DOHH2 (cell line): ENCODE measurements around the gene ABCB8.

Source experiments
- H3F3A ChIP-seq: fragments of 200-600 bp; sonication (generic), shearing (Covaris generic); 2 replicates; pipeline ENCODE4 v1.6.0; 2016; ENCODE audit warnings: antibody characterized with exemption, mild to moderate bottlenecking; ENCODE audit not compliant: control insufficient read depth, insufficient read depth
- H3K27ac ChIP-seq: fragments of 200-600 bp; sonication (generic); 2 replicates; pipeline ENCODE4 v1.5.1; 2014; ENCODE audit warnings: low read depth, mild to moderate bottlenecking, low read length, moderate library complexity
- H3K27me3 ChIP-seq: fragments of 200-600 bp; sonication (generic); 2 replicates; pipeline ENCODE4 v1.6.1; 2014; ENCODE audit warnings: mild to moderate bottlenecking, low read length, mixed read lengths; ENCODE audit not compliant: control insufficient read depth
- H3K36me3 ChIP-seq: fragments of 200-600 bp; sonication (generic); 2 replicates; pipeline ENCODE4 v1.6.1; 2014; ENCODE audit warnings: mild to moderate bottlenecking, low read length, moderate library complexity, mixed read lengths; ENCODE audit not compliant: control insufficient read depth
- H3K4me1 ChIP-seq: fragments of 200-600 bp; sonication (generic); 2 replicates; pipeline ENCODE4 v1.6.1; 2014; ENCODE audit warnings: mild to moderate bottlenecking, low read length, mixed read lengths; ENCODE audit not compliant: control insufficient read depth
- H3K4me2 ChIP-seq: fragments of 200-600 bp; sonication (generic); 2 replicates; pipeline ENCODE4 v1.6.0; 2014; ENCODE audit warnings: mild to moderate bottlenecking, low read length, moderate library complexity
- H3K4me3 ChIP-seq: fragments of 200-600 bp; sonication (generic); 2 replicates; pipeline ENCODE4 v1.5.1; 2014; ENCODE audit warnings: mild to moderate bottlenecking, low read length, mixed read lengths
- H3K79me2 ChIP-seq: fragments of 200-600 bp; sonication (generic); 2 replicates; pipeline ENCODE4 v1.6.1; 2014; ENCODE audit warnings: mild to moderate bottlenecking, low read length, mixed read lengths; ENCODE audit not compliant: control insufficient read depth
- H3K9me2 ChIP-seq: fragments of 200-600 bp; sonication (generic); replicated peaks from 2 replicates; pipeline ENCODE4 v1.6.1; 2014; ENCODE audit warnings: mild to moderate bottlenecking, low read length, mixed read lengths; ENCODE audit not compliant: control insufficient read depth
- H3K9me3 ChIP-seq: fragments of 200-600 bp; sonication (generic); 2 replicates; pipeline ENCODE4 v1.6.1; 2014; ENCODE audit warnings: antibody characterized with exemption, low read length, mixed read lengths; ENCODE audit not compliant: control insufficient read depth, insufficient read depth
- H4K20me1 ChIP-seq: fragments of 200-600 bp; sonication (generic); 2 replicates; pipeline ENCODE4 v1.6.0; 2014; ENCODE audit warnings: low read depth, mild to moderate bottlenecking, antibody characterized with exemption, low read length, moderate library complexity; ENCODE audit not compliant: control insufficient read depth, insufficient read depth
- EZH2phosphoT487 ChIP-seq: fragments of 200-600 bp; sonication (generic); IDR thresholded peaks from 2 replicates; pipeline ENCODE4 v1.6.1; 2017; ENCODE audit warnings: borderline replicate concordance, mild to moderate bottlenecking, antibody characterized with exemption, low read length, moderate library complexity, mixed read lengths
- TF ChIP-seq, protein P1 (sequence below): fragments of 200-600 bp; sonication (generic); IDR thresholded peaks from one replicate; pipeline ENCODE4 v1.5.1; 2014; ENCODE audit warnings: antibody characterized with exemption, mild to moderate bottlenecking, low read depth, low read length; ENCODE audit not compliant: poor library complexity, severe bottlenecking

The ABCB8 gene

GRCh38 chr7:151017953-151018420, 10.3 kb upstream of the ABCB8 start:
- Histone ChIP-seq H3K4me2 (peak overlapping the region; percentile 90), H3K4me3 (peak overlapping the region; percentile 77), H3K79me2 (no peaks in the 10 kb centered on the region), H4K20me1 (no peaks in the 10 kb centered on the region), H3K27me3 (peaks cover 23% of the 10 kb centered on the region), H3K36me3 (no peaks in the 10 kb centered on the region), H3K9me3 (no peaks in the 10 kb centered on the region), H3K27ac (no peak overlapping the region), H3F3A (no peaks in the 10 kb centered on the region), H3K9me2 (no peaks in the 10 kb centered on the region), H3K4me1 (peaks cover 42% of the 10 kb centered on the region)
- no peak for TF ChIP-seq EZH2phosphoT487
- TF ChIP-seq, protein P1, sequence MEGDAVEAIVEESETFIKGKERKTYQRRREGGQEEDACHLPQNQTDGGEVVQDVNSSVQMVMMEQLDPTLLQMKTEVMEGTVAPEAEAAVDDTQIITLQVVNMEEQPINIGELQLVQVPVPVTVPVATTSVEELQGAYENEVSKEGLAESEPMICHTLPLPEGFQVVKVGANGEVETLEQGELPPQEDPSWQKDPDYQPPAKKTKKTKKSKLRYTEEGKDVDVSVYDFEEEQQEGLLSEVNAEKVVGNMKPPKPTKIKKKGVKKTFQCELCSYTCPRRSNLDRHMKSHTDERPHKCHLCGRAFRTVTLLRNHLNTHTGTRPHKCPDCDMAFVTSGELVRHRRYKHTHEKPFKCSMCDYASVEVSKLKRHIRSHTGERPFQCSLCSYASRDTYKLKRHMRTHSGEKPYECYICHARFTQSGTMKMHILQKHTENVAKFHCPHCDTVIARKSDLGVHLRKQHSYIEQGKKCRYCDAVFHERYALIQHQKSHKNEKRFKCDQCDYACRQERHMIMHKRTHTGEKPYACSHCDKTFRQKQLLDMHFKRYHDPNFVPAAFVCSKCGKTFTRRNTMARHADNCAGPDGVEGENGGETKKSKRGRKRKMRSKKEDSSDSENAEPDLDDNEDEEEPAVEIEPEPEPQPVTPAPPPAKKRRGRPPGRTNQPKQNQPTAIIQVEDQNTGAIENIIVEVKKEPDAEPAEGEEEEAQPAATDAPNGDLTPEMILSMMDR, result peak; percentile 100

- Histone ChIP-seq H3K27ac (no peak overlapping the region), H3K4me2 (peak overlapping the region; percentile 90)
Measured at GRCh38 chr7:151018421-151019129, 9.7 kb upstream of the ABCB8 start.

DNA sequence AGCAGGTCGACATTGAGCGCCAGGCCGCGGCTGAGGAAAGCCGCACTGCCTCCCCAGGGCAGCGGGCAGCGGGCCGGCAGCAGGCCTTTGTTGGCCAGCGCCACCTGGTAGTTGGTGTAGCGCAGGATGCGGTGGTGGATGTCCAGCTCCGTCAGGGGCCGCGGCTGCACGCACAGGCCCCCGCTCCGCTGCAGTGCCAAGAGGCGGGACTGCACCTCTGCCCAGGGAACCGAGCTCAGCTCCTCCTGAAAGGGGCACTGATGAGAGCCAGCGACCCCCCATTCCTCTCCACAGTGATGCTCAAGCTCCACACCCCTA, 9.2 kb upstream of the ABCB8 start:
- no peaks in the 10 kb centered on the region for H3K79me2 ChIP-seq
- peaks cover 31% of the 10 kb centered on the region for H3K4me1 ChIP-seq
- H3K27me3 ChIP-seq, result peaks cover 23% of the 10 kb centered on the region
- no peak overlapping the region for H3K27ac ChIP-seq
- H3K9me2 ChIP-seq, result no peaks in the 10 kb centered on the region
- no peaks in the 10 kb centered on the region for H3K9me3 ChIP-seq
- no peaks in the 10 kb centered on the region for H3F3A ChIP-seq
- no peak for TF ChIP-seq EZH2phosphoT487
- TF ChIP-seq, protein P1, result no peak
- no peaks in the 10 kb centered on the region for H3K36me3 ChIP-seq
- no peak overlapping the region for H3K4me2 ChIP-seq
- H4K20me1 ChIP-seq, result no peaks in the 10 kb centered on the region
- H3K4me3 ChIP-seq, result no peak overlapping the region

More at GRCh38 chr7:151018421-151019129, 9.7 kb upstream of the ABCB8 start:
- Histone ChIP-seq H3F3A (no peaks in the 10 kb centered on the region), H3K36me3 (no peaks in the 10 kb centered on the region), H3K79me2 (no peaks in the 10 kb centered on the region), H3K27me3 (peaks cover 23% of the 10 kb centered on the region), H3K4me3 (peak overlapping the region; percentile 77), H4K20me1 (no peaks in the 10 kb centered on the region), H3K4me1 (peaks cover 36% of the 10 kb centered on the region), H3K9me2 (no peaks in the 10 kb centered on the region), H3K9me3 (no peaks in the 10 kb centered on the region)
- TF ChIP-seq, protein P1, result peak; percentile 33
- TF ChIP-seq EZH2phosphoT487, result no peak
